HG03378 (cell line): Measurements from ENCODE around the gene ZBTB18.
A peak's percentile ranks its signal among the peaks of the same experiment; 100 is the strongest.
"Not testable (repeated sequence)": the region's sequence is repeated elsewhere in the genome, so short reads cannot be mapped to it uniquely, and the experiment has no call there.

Experiments
- ATAC-seq: cut with Tn5 transposase; IDR thresholded peaks from one replicate; pipeline ENCODE4 v1.9.1; 2021; ENCODE audit warnings: mild to moderate bottlenecking, moderate library complexity; ENCODE audit not compliant: unreplicated experiment

Gene ZBTB18

DNA sequence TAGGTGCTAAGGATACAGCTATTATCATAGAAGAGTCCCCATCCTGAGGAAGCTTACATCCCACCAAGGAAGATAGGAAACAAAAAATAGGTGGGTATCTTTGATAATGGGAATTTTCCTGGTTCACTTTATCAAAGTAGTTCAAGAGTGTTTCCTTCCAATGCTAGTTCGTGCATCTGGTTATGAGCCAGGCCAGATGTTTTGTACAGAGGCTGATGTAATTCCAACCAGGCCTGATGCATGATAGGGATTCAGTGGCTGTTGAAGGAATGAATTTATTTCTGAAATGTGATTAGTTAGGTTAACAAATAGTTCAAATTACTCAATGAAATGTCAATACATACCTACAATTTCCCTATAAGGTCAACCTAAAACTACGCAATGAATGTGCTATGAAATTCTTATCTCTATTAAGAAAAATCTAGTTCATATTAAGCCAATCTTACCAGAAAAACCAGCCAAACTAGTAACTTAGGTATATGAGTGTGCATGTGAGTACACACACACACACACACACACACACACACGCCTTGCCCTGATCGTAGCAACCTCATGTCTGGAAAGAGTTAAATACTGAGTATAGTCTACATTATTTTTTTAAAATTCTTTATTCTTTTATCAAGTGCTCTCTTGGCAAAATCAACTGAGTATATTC is 9.5 kb upstream of the ZBTB18 start:
- no peak for ATAC-seq

GRCh38 chr1:244042293-244042692 is 8.8 kb upstream of the ZBTB18 start:
- no peak for ATAC-seq

DNA sequence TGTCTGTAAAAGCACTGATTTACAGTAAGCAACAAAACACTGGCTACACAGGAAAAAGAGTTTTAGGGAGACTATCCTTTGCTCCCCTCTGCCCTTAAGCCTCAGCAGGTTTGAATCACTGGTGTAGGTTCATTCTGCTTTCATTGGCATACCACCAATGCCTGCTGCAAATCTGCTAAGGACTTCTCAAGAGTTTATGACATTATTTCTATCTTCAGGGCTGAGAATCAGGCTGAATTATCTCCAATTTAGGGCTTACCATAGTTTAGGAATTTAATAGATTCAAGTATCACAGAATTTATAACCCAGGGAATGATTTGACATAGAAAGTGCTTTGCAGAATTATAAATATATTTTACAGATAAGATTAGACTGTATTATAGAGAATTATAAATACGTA is 6.7 kb upstream of the ZBTB18 start:
- ATAC-seq, result no peak

DNA sequence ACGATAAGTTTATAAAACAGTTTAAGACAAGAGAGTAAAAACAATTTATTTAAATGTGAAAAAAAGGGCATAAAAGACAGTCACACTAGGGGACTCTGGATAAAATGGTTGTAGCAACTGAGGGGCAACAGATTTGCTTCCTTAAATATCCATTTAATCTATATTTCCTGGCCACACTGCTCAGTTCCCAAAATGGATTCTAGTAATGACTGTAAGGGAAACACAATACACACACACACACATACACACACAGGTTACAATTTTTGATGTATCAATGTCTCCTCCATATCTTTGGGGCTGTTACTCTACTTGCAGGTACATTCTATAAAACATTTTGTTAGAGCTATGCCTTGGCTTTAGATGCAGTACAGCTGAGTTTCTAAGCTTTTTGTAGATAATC is 4.8 kb upstream of the ZBTB18 start:
- not testable (repeated sequence) for ATAC-seq

DNA sequence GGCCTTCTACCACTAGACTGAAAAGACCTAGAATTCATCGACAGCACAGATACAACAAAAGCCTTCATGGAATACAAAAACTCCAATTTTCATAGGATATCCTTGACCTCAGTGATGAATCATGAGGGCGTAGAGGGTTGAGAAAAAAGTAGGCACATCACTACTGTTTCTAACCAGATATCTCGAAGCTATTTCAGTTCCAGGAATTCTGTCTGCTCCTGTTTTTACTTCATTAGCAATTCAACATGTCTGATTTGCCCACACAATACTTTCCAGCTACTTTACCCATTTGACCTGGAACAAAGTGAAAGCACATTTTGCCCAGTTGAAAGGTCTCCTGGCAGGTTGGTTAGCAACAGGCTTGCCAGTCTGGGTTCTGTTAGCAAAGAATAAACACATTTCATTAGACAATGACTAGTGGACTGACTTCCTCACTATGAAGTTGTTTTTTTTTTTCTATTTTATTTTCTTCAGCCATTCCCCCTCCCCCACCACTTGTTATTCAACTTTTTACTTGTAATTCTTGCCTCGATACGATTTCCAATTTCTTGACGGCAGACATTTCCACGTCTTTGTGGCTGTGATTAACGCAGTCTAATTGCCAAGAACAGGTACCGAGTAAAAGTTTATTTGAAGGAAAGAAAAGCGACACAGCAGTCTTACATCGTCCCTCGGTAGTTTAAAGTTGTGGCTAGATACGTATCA is 4.0 kb upstream of the ZBTB18 start:
- ATAC-seq, result no peak

- ATAC-seq, result peak; percentile 77
Observed at GRCh38 chr1:244047621-244048255, 3.3 kb upstream of the ZBTB18 start.

DNA sequence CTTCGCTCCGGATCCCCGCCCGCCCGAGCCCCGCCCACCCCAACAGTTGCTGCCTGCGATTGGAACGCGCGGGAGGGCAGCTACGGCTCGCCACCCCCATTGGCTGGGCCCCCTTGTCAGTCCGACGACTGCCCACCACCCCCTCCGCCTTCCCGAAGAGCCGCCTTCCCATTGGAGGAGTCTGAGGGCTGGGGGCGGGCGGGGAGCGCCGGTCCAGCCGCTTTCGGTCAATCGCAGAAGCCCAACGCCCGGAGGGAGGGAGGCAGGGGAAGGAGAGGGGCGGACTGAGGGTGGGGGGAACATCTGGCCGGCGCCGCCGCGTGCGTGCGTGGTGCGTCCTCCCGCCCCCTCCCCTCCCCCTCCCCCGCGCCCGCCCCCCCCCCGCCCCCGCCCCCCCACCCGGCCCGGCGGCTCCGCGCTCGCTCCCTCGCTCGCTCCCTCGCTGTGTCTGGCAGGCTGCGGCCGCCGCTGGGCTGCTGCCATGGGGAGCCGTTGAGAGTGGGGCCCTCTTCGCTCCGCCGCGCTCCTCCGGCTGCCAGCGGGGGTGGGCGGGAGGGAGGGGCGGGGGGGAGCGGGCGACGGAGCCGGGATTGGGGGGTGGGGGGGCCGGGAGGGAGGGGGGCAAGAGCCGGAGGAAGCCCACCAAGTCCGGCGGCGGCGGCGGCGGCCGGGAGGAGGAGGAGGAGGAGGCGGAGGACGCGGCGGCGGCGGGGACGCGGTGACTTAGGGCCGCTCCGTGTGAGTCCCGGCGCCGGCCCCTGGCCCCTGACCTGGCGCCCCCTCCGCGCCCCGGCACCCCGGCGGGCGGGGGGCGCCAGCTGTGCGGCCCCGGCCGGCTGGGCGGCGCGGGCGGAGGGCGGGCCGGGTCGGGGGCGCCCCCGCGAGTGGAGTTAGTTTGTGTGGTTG is 2.6 kb upstream of the ZBTB18 start:
- ATAC-seq, result no peak

DNA sequence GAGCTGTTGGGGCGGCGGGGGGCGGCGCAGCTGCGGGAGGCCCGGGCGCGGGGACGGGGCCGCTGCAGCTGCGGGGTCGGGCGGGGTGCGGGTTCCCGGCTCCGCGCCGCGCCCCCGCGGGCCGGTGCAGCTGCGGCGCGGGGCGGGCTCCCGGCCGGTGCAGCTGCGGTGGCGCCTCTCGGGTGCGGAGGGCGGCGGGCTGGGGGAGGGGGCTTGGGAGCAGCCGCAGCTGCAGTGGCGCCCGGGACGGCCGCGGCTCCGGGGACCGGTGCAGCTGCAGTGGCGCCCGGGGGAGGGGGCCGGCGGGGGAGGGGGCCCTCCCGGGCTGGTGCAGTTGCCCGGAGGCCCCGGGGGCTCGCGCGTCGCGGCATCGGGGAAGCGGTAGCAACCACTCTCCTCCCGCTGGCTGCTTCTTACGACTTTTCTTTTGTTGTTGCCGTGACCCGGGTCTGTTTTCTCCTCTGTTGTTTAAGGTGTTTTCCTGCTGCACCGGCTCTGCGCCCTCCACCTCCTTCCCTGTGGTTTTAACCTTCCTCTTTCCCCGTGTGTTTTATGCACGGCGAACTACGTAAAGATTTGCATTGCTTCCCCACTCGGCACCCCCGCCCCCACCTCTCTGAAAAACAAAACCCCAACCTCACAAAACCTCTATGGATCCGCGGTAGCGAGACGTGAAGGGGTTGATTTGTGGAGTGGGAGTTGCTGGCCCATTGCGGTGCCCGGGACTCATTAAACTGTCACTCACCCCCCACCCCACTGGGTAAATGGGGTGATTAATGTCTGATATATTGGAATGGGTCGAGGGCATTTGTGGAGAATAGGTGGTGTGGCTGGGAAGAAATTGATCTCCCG is 1.7 kb upstream of the ZBTB18 start:
- no peak for ATAC-seq

GRCh38 chr1:244050014-244050834 is 859 bp upstream of the ZBTB18 start:
- no peak for ATAC-seq

DNA sequence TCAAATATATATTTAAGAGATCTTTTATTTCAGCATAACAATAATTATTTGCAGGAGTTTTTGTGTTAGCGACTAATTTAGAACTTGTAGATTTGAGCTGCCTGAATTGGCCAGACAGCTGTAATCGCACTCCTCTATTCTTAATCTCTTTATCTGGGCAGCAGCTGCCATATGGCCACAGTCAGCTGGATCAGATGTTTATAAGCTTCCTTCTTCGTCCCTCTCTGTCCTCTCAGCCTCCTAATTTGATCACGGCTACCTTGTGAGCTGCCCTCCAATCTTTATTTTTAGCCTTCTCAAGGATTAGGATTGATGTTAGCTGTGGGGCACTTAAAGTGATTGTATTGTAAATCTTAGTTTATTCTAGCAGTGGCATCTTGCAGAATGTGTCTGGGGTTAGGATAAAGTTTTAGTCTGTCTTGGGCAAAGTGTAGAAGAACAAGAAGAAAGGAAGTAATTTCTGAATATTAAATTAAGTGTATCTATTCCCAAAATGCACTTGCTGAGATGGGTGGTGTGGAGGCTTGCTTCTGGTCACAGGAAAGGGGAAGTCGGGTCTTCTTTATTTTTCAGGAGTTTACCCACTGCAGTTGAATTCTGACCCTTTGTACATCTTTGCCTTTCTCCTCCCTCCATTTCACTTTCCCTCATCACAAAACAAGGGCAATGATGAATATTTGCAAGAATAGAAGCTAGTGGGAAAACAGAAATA is 1.1 kb downstream of the ZBTB18 start:
- no peak for ATAC-seq

DNA sequence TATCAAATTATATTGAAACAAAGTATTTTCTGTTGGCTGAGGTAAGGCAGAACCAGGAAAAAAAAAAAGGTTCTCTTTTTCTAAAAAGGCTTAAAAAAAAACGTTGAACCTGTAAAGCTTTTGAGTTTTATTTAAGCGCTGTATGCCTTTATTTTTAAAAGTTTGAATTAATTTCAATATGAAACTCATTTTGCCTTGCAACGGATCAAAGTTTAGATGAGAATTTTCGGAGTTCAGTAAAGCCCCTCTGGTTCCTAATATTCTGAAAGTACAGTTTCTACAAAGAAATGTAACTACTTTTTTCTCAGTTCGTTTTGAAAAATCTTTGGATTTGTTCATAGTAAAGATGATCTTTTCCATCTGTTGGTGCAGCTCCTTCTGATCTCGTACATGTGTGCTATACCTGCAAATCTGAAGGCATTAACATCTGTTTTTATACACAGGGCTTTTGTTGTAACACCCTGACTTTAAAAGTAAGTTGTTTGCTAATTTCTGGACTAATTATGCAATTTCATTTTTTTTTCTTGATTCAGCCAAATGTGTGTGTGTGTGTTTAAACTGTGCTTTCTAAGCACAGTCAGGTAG is 1.7 kb downstream of the ZBTB18 start:
- ATAC-seq, result no peak

GRCh38 chr1:244053831-244054230 is 2.7 kb downstream of the ZBTB18 start:
- ATAC-seq, result no peak

DNA sequence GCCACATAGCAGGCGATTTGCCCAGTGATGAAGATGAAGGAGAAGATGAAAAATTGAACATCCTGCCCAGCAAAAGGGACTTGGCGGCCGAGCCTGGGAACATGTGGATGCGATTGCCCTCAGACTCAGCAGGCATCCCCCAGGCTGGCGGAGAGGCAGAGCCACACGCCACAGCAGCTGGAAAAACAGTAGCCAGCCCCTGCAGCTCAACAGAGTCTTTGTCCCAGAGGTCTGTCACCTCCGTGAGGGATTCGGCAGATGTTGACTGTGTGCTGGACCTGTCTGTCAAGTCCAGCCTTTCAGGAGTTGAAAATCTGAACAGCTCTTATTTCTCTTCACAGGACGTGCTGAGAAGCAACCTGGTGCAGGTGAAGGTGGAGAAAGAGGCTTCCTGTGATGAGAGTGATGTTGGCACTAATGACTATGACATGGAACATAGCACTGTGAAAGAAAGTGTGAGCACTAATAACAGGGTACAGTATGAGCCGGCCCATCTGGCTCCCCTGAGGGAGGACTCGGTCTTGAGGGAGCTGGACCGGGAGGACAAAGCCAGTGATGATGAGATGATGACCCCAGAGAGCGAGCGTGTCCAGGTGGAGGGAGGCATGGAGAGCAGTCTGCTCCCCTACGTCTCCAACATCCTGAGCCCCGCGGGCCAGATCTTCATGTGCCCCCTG is 3.3 kb downstream of the ZBTB18 start:
- ATAC-seq, result no peak

DNA sequence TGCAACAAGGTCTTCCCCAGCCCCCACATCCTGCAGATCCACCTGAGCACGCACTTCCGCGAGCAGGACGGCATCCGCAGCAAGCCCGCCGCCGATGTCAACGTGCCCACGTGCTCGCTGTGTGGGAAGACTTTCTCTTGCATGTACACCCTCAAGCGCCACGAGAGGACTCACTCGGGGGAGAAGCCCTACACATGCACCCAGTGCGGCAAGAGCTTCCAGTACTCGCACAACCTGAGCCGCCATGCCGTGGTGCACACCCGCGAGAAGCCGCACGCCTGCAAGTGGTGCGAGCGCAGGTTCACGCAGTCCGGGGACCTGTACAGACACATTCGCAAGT is 3.8 kb downstream of the ZBTB18 start:
- no peak for ATAC-seq

- no peak for ATAC-seq
Observed at GRCh38 chr1:244056577-244056976, 5.5 kb downstream of the ZBTB18 start.

GRCh38 chr1:244057474-244058385 is 6.6 kb downstream of the ZBTB18 start:
- no peak for ATAC-seq

DNA sequence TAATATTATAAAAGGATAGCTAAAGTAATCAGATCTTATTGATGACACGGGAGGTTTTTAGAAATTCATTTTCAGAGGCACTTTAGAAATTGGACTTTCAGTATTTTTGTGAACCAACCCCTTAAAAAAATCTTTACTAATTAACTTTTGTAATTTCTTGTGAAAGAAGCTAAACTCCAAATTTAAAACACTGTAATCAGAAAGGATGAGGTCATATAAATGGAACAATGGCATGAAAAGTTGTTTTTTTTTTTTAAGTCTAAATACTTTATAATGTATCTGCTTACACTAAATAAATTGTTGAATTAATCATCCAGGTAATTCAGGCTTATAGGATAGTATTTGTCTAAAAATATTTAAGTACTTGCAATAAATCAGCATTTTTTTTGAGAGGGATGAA is 9.0 kb downstream of the ZBTB18 start:
- no peak for ATAC-seq
